OCI-LY3 (cell line): Measurements from ENCODE around the gene AGBL1.

Experiments used
- H2AFZ ChIP-seq: fragments of 200-600, 300-600 bp; shearing (Covaris generic); 2 replicates; pipeline ENCODE4 v1.6.0; 2014; ENCODE audit warnings: antibody characterized with exemption, low read depth, low read length
- H3K27ac ChIP-seq: fragments of 200-600, 300-600 bp; sonication (generic); 2 replicates; pipeline ENCODE4 v1.5.1; 2014; ENCODE audit warnings: mild to moderate bottlenecking, low read length, moderate library complexity, mixed read lengths
- H3K27me3 ChIP-seq: fragments of 200-600, 300-600 bp; sonication (generic); 2 replicates; pipeline ENCODE4 v1.6.1; 2014; ENCODE audit warnings: low read depth, low read length, mixed read lengths
- H3K36me3 ChIP-seq: fragments of 200-600, 300-600 bp; sonication (generic); replicated peaks from 2 replicates; pipeline ENCODE3; 2014; ENCODE audit warnings: low read depth, low read length, mixed read lengths
- H3K4me1 ChIP-seq: fragments of 300-600, 200-600 bp; sonication (generic); 2 replicates; pipeline ENCODE4 v1.6.1; 2014; ENCODE audit warnings: low read length, mixed read lengths
- H3K4me2 ChIP-seq: fragments of 200-600, 300-600 bp; sonication (generic); 2 replicates; pipeline ENCODE4 v1.6.1; 2014; ENCODE audit warnings: low read length, mixed read lengths
- H3K4me3 ChIP-seq: fragments of 300-600, 200-600 bp; sonication (generic); 2 replicates; pipeline ENCODE4 v1.5.1; 2014; ENCODE audit warnings: antibody characterized with exemption, mild to moderate bottlenecking, low read length, moderate library complexity
- H3K79me2 ChIP-seq: fragments of 300-600, 200-600 bp; shearing (Covaris generic); 2 replicates; pipeline ENCODE4 v1.6.1; 2014; ENCODE audit warnings: mild to moderate bottlenecking, low read length, mixed read lengths
- H3K9ac ChIP-seq: fragments of 300-600, 200-600 bp; shearing (Covaris generic); 2 replicates; pipeline ENCODE4 v1.6.0; 2014; ENCODE audit warnings: mild to moderate bottlenecking, low read length, moderate library complexity
- H3K9me3 ChIP-seq: fragments of 200-600, 300-600 bp; shearing (Covaris generic); 2 replicates; pipeline ENCODE4 v1.6.1; 2014; ENCODE audit warnings: low read length, mixed read lengths; ENCODE audit not compliant: insufficient read depth
- H4K20me1 ChIP-seq: fragments of 200-600, 300-600 bp; sonication (generic); 2 replicates; pipeline ENCODE4 v1.6.1; 2016; ENCODE audit warnings: low read length, mixed read lengths; ENCODE audit not compliant: insufficient read depth
- CTCF ChIP-seq: fragments of 200-600, 300-600 bp; sonication (generic); IDR thresholded peaks from 2 replicates; pipeline ENCODE4 v1.5.1; 2014; ENCODE audit warnings: antibody characterized with exemption, low read length, low read depth
- EZH2phosphoT487 ChIP-seq: fragments of 200-600 bp; shearing (Covaris generic); IDR thresholded peaks from 2 replicates; pipeline ENCODE4 v1.6.1; 2018; ENCODE audit warnings: antibody characterized with exemption, mixed run types, low read depth

Gene AGBL1

GRCh38 chr15:86850939-86851338 lies 771.3 kb downstream of the AGBL1 start:
- no peaks in the 10 kb centered on the region for H3K9me3 ChIP-seq
- H2AFZ ChIP-seq, result no peak overlapping the region
- H3K36me3 ChIP-seq, result no peaks in the 10 kb centered on the region
- H3K27me3 ChIP-seq, result no peaks in the 10 kb centered on the region
- no peaks in the 10 kb centered on the region for H3K79me2 ChIP-seq
- no peak overlapping the region for H3K4me3 ChIP-seq
- H3K4me1 ChIP-seq, result no peaks in the 10 kb centered on the region
- TF ChIP-seq EZH2phosphoT487, result no peak
- no peak for TF ChIP-seq CTCF
- H3K27ac ChIP-seq, result no peak overlapping the region
- H3K9ac ChIP-seq, result no peak overlapping the region
- no peak overlapping the region for H3K4me2 ChIP-seq
- H4K20me1 ChIP-seq, result no peaks in the 10 kb centered on the region

DNA sequence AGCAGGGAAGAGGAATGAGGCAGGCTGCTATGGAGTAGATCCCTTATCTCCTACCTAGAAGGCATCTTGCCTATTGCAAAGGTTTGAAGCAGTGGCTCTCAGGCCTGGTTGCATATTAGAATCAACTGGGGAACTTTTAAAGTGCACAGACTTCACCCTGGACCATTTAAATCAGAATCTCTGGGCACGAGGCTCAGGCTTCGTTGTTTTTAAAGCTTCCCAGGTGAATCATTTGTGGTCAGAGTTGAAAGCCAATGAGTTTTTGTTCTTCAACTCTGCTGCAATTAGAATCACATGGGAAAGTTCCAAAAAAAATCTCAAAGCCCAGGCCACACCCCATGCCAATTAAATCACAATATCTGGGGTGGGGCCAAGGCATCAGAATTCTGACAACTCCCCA lies 773.1 kb downstream of the AGBL1 start:
- H3K79me2 ChIP-seq, result no peaks in the 10 kb centered on the region
- no peaks in the 10 kb centered on the region for H3K4me1 ChIP-seq
- no peak overlapping the region for H3K9ac ChIP-seq
- no peak overlapping the region for H3K27ac ChIP-seq
- H2AFZ ChIP-seq, result no peak overlapping the region
- no peaks in the 10 kb centered on the region for H3K27me3 ChIP-seq
- no peaks in the 10 kb centered on the region for H4K20me1 ChIP-seq
- TF ChIP-seq CTCF, result no peak
- no peak for TF ChIP-seq EZH2phosphoT487
- no peaks in the 10 kb centered on the region for H3K36me3 ChIP-seq
- no peaks in the 10 kb centered on the region for H3K9me3 ChIP-seq
- H3K4me2 ChIP-seq, result no peak overlapping the region
- H3K4me3 ChIP-seq, result no peak overlapping the region

DNA sequence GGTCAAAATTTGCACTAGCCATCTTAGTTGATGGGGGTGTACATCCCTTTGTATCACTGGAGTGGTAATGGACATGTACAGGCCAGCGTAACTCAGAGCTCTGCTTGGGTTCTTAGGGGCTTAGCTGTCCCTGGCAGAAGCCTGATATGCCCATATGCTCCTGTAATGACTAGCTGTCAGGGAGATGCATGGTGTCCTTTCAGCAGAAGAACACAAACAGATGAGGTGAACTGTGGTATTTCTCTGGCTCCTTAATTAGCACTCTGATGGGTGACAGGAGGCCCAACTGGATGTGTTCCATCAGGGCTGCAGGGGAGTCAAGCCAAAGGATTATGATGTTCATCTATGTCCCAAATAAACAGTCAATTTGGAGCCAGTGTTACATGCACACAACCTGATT lies 774.5 kb downstream of the AGBL1 start:
- no peaks in the 10 kb centered on the region for H3K27me3 ChIP-seq
- H3K9me3 ChIP-seq, result no peaks in the 10 kb centered on the region
- H4K20me1 ChIP-seq, result no peaks in the 10 kb centered on the region
- H2AFZ ChIP-seq, result no peak overlapping the region
- H3K4me1 ChIP-seq, result no peaks in the 10 kb centered on the region
- H3K36me3 ChIP-seq, result no peaks in the 10 kb centered on the region
- no peak overlapping the region for H3K4me3 ChIP-seq
- H3K4me2 ChIP-seq, result no peak overlapping the region
- H3K79me2 ChIP-seq, result no peaks in the 10 kb centered on the region
- TF ChIP-seq EZH2phosphoT487, result no peak
- no peak for TF ChIP-seq CTCF
- H3K27ac ChIP-seq, result no peak overlapping the region
- no peak overlapping the region for H3K9ac ChIP-seq

- no peak overlapping the region for H3K4me3 ChIP-seq
- H3K4me1 ChIP-seq, result no peaks in the 10 kb centered on the region
- H3K79me2 ChIP-seq, result no peaks in the 10 kb centered on the region
- TF ChIP-seq EZH2phosphoT487 (no peak), CTCF (no peak)
- H4K20me1 ChIP-seq, result no peaks in the 10 kb centered on the region
- H3K9ac ChIP-seq, result no peak overlapping the region
- H3K36me3 ChIP-seq, result no peaks in the 10 kb centered on the region
- H3K27me3 ChIP-seq, result no peaks in the 10 kb centered on the region
- no peak overlapping the region for H2AFZ ChIP-seq
- H3K4me2 ChIP-seq, result no peak overlapping the region
- H3K9me3 ChIP-seq, result no peaks in the 10 kb centered on the region
- no peak overlapping the region for H3K27ac ChIP-seq
Measured at GRCh38 chr15:86855307-86856291, 775.9 kb downstream of the AGBL1 start.
